ENCODE measurements around the gene DPH7. TPM values are rescaled to one million over a fixed set of nuclear protein-coding genes. Genes with fewer than 3 reads are reported as not detected.
A peak's percentile ranks its signal among the peaks of the same experiment; 100 is the strongest.

DPH7 gene
- total RNA-seq, 1 donor from 2014 or later: 28.4 TPM

- Histone ChIP-seq H3K27ac (no peak overlapping the region), H3K27me3 (ENCODE audit: low read depth) (no peaks in the 10 kb centered on the region), H3K4me3 (no peak overlapping the region), H3K9me3 (no peaks in the 10 kb centered on the region), H3K36me3 (peaks cover 3% of the 10 kb centered on the region), H3K4me1 (no peaks in the 10 kb centered on the region)
- no peak for DNase-seq
- no peak for ATAC-seq
- no peak for TF ChIP-seq CTCF (IDR thresholded peaks at IDR 0.05)
- intact Hi-C loops (cut with DNase I): no loop called here
Measured at GRCh38 chr9:137524161-137524980, 54.4 kb downstream of the DPH7 start.

GRCh38 chr9:137522746-137523455, 55.8 kb downstream of the DPH7 start:
- TF ChIP-seq CTCF (IDR thresholded peaks at IDR 0.05): no peak
- intact Hi-C loops (cut with DNase I): no loop called here
- Histone ChIP-seq H3K36me3 (peaks cover 3% of the 10 kb centered on the region), H3K9me3 (no peaks in the 10 kb centered on the region), H3K27ac (no peak overlapping the region), H3K4me1 (no peaks in the 10 kb centered on the region), H3K4me3 (no peak overlapping the region), H3K27me3 (ENCODE audit: low read depth) (no peaks in the 10 kb centered on the region)
- no peak for DNase-seq
- peak in 1 of 2 donors; percentile 32 for ATAC-seq

GRCh38 chr9:137521405-137521985, 57.2 kb downstream of the DPH7 start:
- intact Hi-C loops (cut with DNase I): no loop called here
- Histone ChIP-seq H3K4me3 (no peak overlapping the region), H3K4me1 (no peaks in the 10 kb centered on the region), H3K27ac (no peak overlapping the region), H3K9me3 (no peaks in the 10 kb centered on the region), H3K27me3 (ENCODE audit: low read depth) (no peaks in the 10 kb centered on the region), H3K36me3 (peaks cover 3% of the 10 kb centered on the region)
- TF ChIP-seq CTCF (IDR thresholded peaks at IDR 0.05): no peak
- peak in 1 of 2 donors; percentile 22 for ATAC-seq
- no peak for DNase-seq

GRCh38 chr9:137520614-137521404, 57.9 kb downstream of the DPH7 start:
- intact Hi-C loops (cut with DNase I): no loop called here
- no peak for ATAC-seq

More at GRCh38 chr9:137520614-137521404, 57.9 kb downstream of the DPH7 start:
- DNase-seq: no peak
- Histone ChIP-seq H3K27ac (no peak overlapping the region), H3K27me3 (ENCODE audit: low read depth) (no peaks in the 10 kb centered on the region), H3K4me1 (no peaks in the 10 kb centered on the region), H3K4me3 (no peak overlapping the region), H3K9me3 (no peaks in the 10 kb centered on the region), H3K36me3 (peaks cover 3% of the 10 kb centered on the region)
- TF ChIP-seq CTCF (IDR thresholded peaks at IDR 0.05): no peak
